Psoas muscle (tissue), 8 donors: ENCODE results near the gene FSTL5. TPM values are rescaled to one million over a fixed set of nuclear protein-coding genes. Genes with fewer than 3 reads are reported as not detected.

Experiments used
- ATAC-seq, 4 donors: fragments of 200-7000 bp; cut with Tn5 transposase; one replicate each; pipeline ENCODE4 v1.9.1; 2020; ENCODE audit warnings: moderate library complexity in 3 of 4, mild to moderate bottlenecking in 2 of 4
- DNase-seq, 2 donors: peaks; one replicate each; pipeline ENCODE4 v3.0.0-alpha.2; 2020
- H3K27ac ChIP-seq: fragments of 200-600 bp; one replicate; pipeline ENCODE4 v1.8.0; 2022
- H3K27me3 ChIP-seq, 3 donors: fragments of 200-600 bp in 1 of 3; one replicate each; pipeline versions ENCODE4 v1.6.1 to v1.8.0; 2013 to 2022; ENCODE audit warnings: low read length in 2 of 3, mild to moderate bottlenecking in 2 of 3, moderate library complexity in 1 of 3; ENCODE audit not compliant: insufficient read depth in 3 of 3
- H3K36me3 ChIP-seq, 2 donors: fragments of 200-600 bp in 1 of 2; one replicate each; pipeline versions ENCODE4 v1.6.1 to v1.8.0; 2013 to 2022; ENCODE audit warnings: low read depth in 1 of 2, mild to moderate bottlenecking in 1 of 2, moderate library complexity in 1 of 2; ENCODE audit not compliant: insufficient read depth in 1 of 2
- H3K4me1 ChIP-seq: fragments of 200-600 bp; one replicate; pipeline ENCODE4 v1.8.0; 2022
- H3K4me3 ChIP-seq: fragments of 200-600 bp; one replicate; pipeline ENCODE4 v1.8.0; 2022; ENCODE audit warnings: mild to moderate bottlenecking
- H3K9me3 ChIP-seq: fragments of 200-600 bp; one replicate; pipeline ENCODE4 v1.8.0; 2022
- WGBS, 3 donors: extraction: QIAGEN DNeasy Blood & Tissue Kit; methylation state at CpG; one replicate each; pipeline versions ENCODE4 v1.1.6 to v1.1.7; 2013; 5-methylcytosine and 5-hydroxymethylcytosine counted together
- intact Hi-C, 2 donors: fragments of 100-400 bp; cut with DNase I; formaldehyde crosslinking; loops; one replicate each; pipeline versions ENCODE4 v1.11.0 to v1.14.2; 2022
- polyA plus RNA-seq, 3 donors: library from polyadenylated mRNA; stranded (reverse); fragments of 200-250 nt; gene quantifications; one replicate each; pipeline ENCODE4 v1.2.3, GENCODE V29; 2013
- total RNA-seq, 4 donors: library from RNA; stranded (reverse); fragmentation: NEBNext Ultra II Directional in 2 of 4; extraction: Animal tissue kit (Norgen Biotek cat#: 25700) in 2 of 4; gene quantifications; one replicate each; pipeline versions ENCODE4 v1.2.1 to v1.2.4, GENCODE V29; 2021 to 2023
- TF ChIP-seq, protein P1 (sequence below): fragments of 200-600 bp; IDR thresholded peaks from one replicate; pipeline ENCODE4 v1.8.0; 2022; ENCODE audit warnings: antibody characterized with exemption
- donor health status: healthy with polysubstance abuse.
- donor health status: DM: no; HTN: no; CAD: no; lungs with moderate emphysema.
- donor health status: Bipolar disorder and iron deficiency.
- donor health status: healthy.
- donor health status: DM: yes; HTN: yes; CAD: no.
- donor health status: DM: no; HTN: no; CAD: no.
- donor health status: DM: no; HTN: no; CAD: no.
- donor health status: DM: yes; HTN: yes; CAD: no.

FSTL5 gene
- total and polyA plus RNA-seq, 7 donors, result 0.01 TPM; not detected in 4

GRCh38 chr4:161581262-161582230, 582.3 kb downstream of the FSTL5 start:
- H3K9me3 ChIP-seq, result peaks cover 6% of the 10 kb centered on the region
- peak in 1 of 4 donors; percentile 23 for ATAC-seq
- no peak overlapping the region for H3K27ac ChIP-seq
- H3K36me3 ChIP-seq, result no peaks in the 10 kb centered on the region
- TF ChIP-seq, protein P1, sequence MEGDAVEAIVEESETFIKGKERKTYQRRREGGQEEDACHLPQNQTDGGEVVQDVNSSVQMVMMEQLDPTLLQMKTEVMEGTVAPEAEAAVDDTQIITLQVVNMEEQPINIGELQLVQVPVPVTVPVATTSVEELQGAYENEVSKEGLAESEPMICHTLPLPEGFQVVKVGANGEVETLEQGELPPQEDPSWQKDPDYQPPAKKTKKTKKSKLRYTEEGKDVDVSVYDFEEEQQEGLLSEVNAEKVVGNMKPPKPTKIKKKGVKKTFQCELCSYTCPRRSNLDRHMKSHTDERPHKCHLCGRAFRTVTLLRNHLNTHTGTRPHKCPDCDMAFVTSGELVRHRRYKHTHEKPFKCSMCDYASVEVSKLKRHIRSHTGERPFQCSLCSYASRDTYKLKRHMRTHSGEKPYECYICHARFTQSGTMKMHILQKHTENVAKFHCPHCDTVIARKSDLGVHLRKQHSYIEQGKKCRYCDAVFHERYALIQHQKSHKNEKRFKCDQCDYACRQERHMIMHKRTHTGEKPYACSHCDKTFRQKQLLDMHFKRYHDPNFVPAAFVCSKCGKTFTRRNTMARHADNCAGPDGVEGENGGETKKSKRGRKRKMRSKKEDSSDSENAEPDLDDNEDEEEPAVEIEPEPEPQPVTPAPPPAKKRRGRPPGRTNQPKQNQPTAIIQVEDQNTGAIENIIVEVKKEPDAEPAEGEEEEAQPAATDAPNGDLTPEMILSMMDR, result no peak
- H3K27me3 ChIP-seq, result no peaks in the 10 kb centered on the region
- no peaks in the 10 kb centered on the region for H3K4me1 ChIP-seq
- 65 to 70% (median 68%) methylated on average over 7 of the region's 7 CpGs for WGBS, 3 donors
- intact Hi-C loops, result no loop called here
- no peak overlapping the region for H3K4me3 ChIP-seq
- DNase-seq, result no peak

- intact Hi-C loops, result no loop called here
- DNase-seq (no peak), ATAC-seq (no peak)
- H3K27ac ChIP-seq, result peak overlapping the region; percentile 33
- H3K9me3 ChIP-seq, result peaks cover 6% of the 10 kb centered on the region
- peak overlapping the region; percentile 6 for H3K4me3 ChIP-seq
- no peaks in the 10 kb centered on the region for H3K36me3 ChIP-seq
- TF ChIP-seq, protein P1, result no peak
- WGBS, 3 donors, result 21 to 23% (median 22%) methylated on average over 6 of the region's 6 CpGs
- H3K4me1 ChIP-seq, result no peaks in the 10 kb centered on the region
- H3K27me3 ChIP-seq, result no peaks in the 10 kb centered on the region
These were observed 586.1 kb downstream of the FSTL5 start for GRCh38 chr4:161577579-161578301.

- 79 to 88% (median 87%) methylated on average over 2 of the region's 2 CpGs for WGBS, 3 donors
- ATAC-seq, result no peak
- intact Hi-C loops, result no loop called here
- H3K9me3 ChIP-seq, result no peaks in the 10 kb centered on the region
- H3K27ac ChIP-seq, result no peak overlapping the region
- DNase-seq, result no peak
- no peaks in the 10 kb centered on the region for H3K27me3 ChIP-seq
- H3K36me3 ChIP-seq, result no peaks in the 10 kb centered on the region
- no peak overlapping the region for H3K4me3 ChIP-seq
- TF ChIP-seq, protein P1, result no peak
- H3K4me1 ChIP-seq, result no peaks in the 10 kb centered on the region
These were observed 590.0 kb downstream of the FSTL5 start for GRCh38 chr4:161573836-161574235.

DNA sequence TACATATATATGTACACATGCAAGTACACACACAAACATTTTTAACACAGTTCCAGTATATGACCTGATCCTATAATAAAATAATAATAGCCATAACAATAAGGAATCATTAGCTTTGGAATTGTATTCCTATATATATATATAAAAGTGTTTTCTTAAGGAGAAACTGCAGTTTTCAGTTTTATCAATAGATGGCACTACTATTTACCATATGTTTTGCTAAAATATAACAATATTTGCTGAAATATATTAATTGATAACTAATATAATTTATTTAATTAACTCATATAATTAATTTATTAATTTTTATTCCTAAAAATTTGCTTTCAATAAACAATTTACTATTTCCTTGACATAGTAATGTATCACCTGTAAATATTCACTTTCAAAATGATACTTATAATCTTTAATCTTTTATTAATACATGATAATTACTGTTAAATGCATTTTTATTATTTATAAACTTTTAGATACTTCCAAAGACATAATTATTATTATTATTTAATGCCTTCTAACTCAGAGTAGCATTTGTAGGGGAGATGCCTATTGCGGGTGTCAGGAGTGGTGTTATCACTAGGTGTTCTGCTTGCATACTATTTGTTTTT, 599.5 kb downstream of the FSTL5 start:
- TF ChIP-seq, protein P1, result no peak
- no peaks in the 10 kb centered on the region for H3K27me3 ChIP-seq
- DNase-seq (no peak), ATAC-seq (no peak)
- no peaks in the 10 kb centered on the region for H3K36me3 ChIP-seq
- H3K4me3 ChIP-seq, result no peak overlapping the region
- no peaks in the 10 kb centered on the region for H3K9me3 ChIP-seq
- intact Hi-C loops, result no loop called here
- H3K4me1 ChIP-seq, result no peaks in the 10 kb centered on the region
- no peak overlapping the region for H3K27ac ChIP-seq
- WGBS, 3 donors, result 96 to 98% (median 98%) methylated on average over 1 of the region's 1 CpG
